T-cell (primary cell): ENCODE results near the gene GP2. TPM values are rescaled to one million over a fixed set of nuclear protein-coding genes. Genes with fewer than 3 reads are reported as not detected.

ENCODE experiments used
- ATAC-seq, 4 experiments: fragments of 200-7000 bp in 3 of 4; fragments of 150-1000 bp in 1 of 4; cut with Tn5 transposase; replicated peaks in 1 of 4; 1 replicate in 3 of 4; 2 replicates in 1 of 4; pipeline ENCODE4 v1.10.0; 2021; ENCODE audit warnings: moderate library complexity in 3 of 4, mild to moderate bottlenecking in 2 of 4, moderate number of reproducible peaks in 1 of 4
- CTCF ChIA-PET, 2 donors: fragments of 300-600 bp; sonication (Branson Sonifier 250); formaldehyde crosslinking; loops; one replicate each; lab custom pipeline; 2022; ENCODE audit warnings: antibody characterized with exemption in 2 of 2; lab: Charles Lee
- POLR2A ChIA-PET, 2 donors: fragments of 300-600 bp; sonication (Branson Sonifier 250); formaldehyde crosslinking; loops; one replicate each; lab custom pipeline; 2022; ENCODE audit warnings: antibody characterized with exemption in 2 of 2; lab: Charles Lee
- DNase-seq, 35 experiments: peaks; one replicate each; pipeline versions ENCODE4 v3.0.0 to v3.0.0-alpha.2; 2013 to 2023
- H3K27ac ChIP-seq: one replicate; pipeline ENCODE4 v1.5.1; 2013; ENCODE audit warnings: low read length
- H3K27me3 ChIP-seq, 2 experiments: replicated peaks in 1 of 2; 1 replicate in 1 of 2; 2 replicates in 1 of 2; pipeline versions ENCODE4 v1.6.1 to v1.7.0; 2013; ENCODE audit warnings: low read length in 1 of 2, mixed read lengths in 1 of 2; ENCODE audit not compliant: control insufficient read depth in 2 of 2, insufficient read depth in 2 of 2; ENCODE audit errors: extremely low read depth in 1 of 2
- H3K36me3 ChIP-seq, 2 donors: 1 replicate in 1 of 2; 2 replicates in 1 of 2; pipeline versions ENCODE4 v1.6.1 to v1.7.0; 2013; ENCODE audit warnings: low read length in 1 of 2; ENCODE audit not compliant: control insufficient read depth in 2 of 2, insufficient read depth in 1 of 2; ENCODE audit errors: extremely low read depth in 1 of 2
- H3K4me1 ChIP-seq, 2 experiments: 1 replicate in 1 of 2; 2 replicates in 1 of 2; pipeline versions ENCODE4 v1.6.1 to v1.7.0; 2013; ENCODE audit warnings: low read length in 2 of 2, mixed read lengths in 1 of 2; ENCODE audit not compliant: insufficient read depth in 2 of 2, control insufficient read depth in 1 of 2; ENCODE audit errors: extremely low read depth in 1 of 2
- H3K4me3 ChIP-seq, 2 donors: 1 replicate in 1 of 2; 2 replicates in 1 of 2; pipeline versions ENCODE4 v1.5.1 to v1.7.0; 2013; ENCODE audit warnings: mild to moderate bottlenecking in 2 of 2, low read length in 1 of 2, moderate library complexity in 1 of 2; ENCODE audit not compliant: control insufficient read depth in 1 of 2; ENCODE audit errors: extremely low read depth in 1 of 2
- H3K9me3 ChIP-seq: 2 replicates; pipeline ENCODE4 v1.7.0; 2013
- H3K27ac Mint-ChIP-seq, 2 donors: one replicate each; pipeline ENCODE4 v1.8.0; 2020 to 2021; ENCODE audit warnings: mild to moderate bottlenecking in 2 of 2, mixed read lengths in 2 of 2
- H3K27me3 Mint-ChIP-seq, 2 donors: one replicate each; pipeline ENCODE4 v1.8.0; 2021 to 2022; ENCODE audit warnings: mixed read lengths in 2 of 2
- H3K36me3 Mint-ChIP-seq: one replicate; pipeline ENCODE4 v1.8.0; 2021; ENCODE audit warnings: mixed read lengths
- H3K4me1 Mint-ChIP-seq, 3 donors: one replicate each; pipeline ENCODE4 v1.8.0; 2020 to 2022; ENCODE audit warnings: mixed read lengths in 3 of 3, mild to moderate bottlenecking in 1 of 3
- H3K4me3 Mint-ChIP-seq, 3 donors: one replicate each; pipeline ENCODE4 v1.8.0; 2020 to 2022; ENCODE audit warnings: mild to moderate bottlenecking in 3 of 3, mixed read lengths in 3 of 3, moderate library complexity in 3 of 3
- H3K9me3 Mint-ChIP-seq, 3 donors: one replicate each; pipeline ENCODE4 v1.8.0; 2020 to 2022; ENCODE audit warnings: mixed read lengths in 3 of 3
- WGBS: methylation state at CpG from one replicate; pipeline ENCODE4 v1.1.5; 2013; ENCODE audit warnings: missing lambda C conversion rate; ENCODE audit not compliant: insufficient coverage; 5-methylcytosine and 5-hydroxymethylcytosine counted together
- total RNA-seq, 35 experiments: library from RNA in 6 of 35; stranded (reverse) in 6 of 35; fragments of 120-200 nt in 1 of 35; gene quantifications; one replicate each; pipeline versions ENCODE4 v1.2.1 to v1.2.4 and lab custom pipeline; 2013 to 2026

GP2 gene
- total RNA-seq, 5 donors from 2014 or later (not counting 1 experiment from before 2014, with no cell fraction given): 12.0 to 13.3 (median 12.1) TPM; not detected in 2

DNA sequence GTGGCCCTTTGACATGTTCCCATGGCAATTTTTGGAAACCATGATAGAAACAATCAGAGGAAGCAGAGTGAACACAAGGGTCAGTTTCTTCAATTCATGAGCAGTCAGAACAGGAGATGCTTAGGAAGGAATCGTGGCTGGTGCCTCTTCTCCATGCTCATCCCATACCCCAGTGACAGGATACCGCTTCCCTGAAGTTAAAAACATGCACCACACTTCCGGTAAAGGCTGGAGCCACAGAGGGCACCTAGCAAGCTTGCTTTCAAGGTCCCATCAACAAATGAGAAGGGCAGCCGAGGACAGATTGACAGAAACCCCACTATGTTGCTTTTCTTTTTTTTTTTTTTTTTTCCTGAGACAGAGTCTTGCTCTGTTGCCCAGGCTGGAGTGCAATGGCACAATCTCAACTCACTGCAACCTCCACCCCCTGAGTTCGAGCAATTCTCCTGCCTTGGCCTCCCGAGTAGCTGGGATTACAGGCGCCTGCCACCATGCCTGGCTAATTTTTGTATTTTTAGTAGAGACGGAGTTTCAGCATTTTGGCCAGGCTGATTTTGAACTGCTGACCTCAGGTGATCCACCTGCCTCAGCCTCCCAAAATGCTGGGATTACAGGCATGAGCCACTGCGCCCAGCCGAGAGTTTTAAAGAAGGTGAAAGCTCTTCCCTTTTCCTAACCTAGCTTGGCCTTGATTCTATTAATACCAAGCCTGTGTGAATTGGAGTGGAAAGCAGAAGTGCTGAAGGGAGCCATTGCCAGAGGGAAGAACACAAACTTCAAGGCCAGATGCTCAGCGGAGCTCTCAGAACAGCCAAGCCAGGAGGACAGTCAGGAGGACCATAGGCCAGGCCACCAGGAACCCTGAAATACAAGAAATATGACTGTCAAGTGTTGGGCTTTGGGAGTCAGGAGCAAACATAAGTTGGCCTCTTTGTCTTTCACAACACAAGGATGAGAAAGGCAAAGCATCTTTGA lies 16.6 kb downstream of the GP2 start:
- Histone ChIP-seq H3K36me3 (no peaks in the 10 kb centered on the region), H3K27me3 (no peaks in the 10 kb centered on the region), H3K9me3 (no peaks in the 10 kb centered on the region), H3K4me3 (no peak overlapping the region), H3K27ac (no peak overlapping the region), H3K4me1 (no peaks in the 10 kb centered on the region)
- peaks cover 0 to 5% of the 10 kb centered on the region in 2 donors for H3K27me3 Mint-ChIP-seq
- no peaks in the 10 kb centered on the region for H3K4me1 Mint-ChIP-seq
- ChIA-PET CTCF (no interaction called here), POLR2A (no interaction called here)
- no peak overlapping the region for H3K4me3 Mint-ChIP-seq
- ATAC-seq (no peak), DNase-seq (no peak)
- H3K9me3 Mint-ChIP-seq: peaks cover 0 to 5% (median 0%) of the 10 kb centered on the region in 3 donors
- no peaks in the 10 kb centered on the region for H3K36me3 Mint-ChIP-seq
- WGBS: 47% methylated on average over 4 of the region's 11 CpGs
- H3K27ac Mint-ChIP-seq: no peak overlapping the region

DNA sequence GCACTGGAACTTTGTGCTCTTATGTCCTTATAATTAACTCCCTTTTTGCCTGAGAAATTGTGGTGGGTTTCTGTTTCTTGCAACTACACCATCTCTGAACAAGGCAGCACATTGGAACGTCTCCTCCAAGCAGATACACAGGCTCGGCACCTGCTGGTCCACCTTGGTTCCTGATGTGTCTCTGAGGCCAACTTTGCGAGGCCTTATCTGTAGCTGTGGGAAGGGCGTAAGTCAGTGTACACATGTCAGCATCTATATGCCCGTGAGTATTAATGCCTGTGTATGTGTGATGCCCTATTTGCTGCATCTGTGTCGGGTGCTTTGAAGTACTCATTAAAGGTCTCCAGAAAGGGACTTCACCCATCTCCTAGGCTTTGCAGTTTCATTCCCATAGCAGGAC lies 17.5 kb downstream of the GP2 start:
- WGBS: 76% methylated on average over 4 of the region's 6 CpGs
- DNase-seq: no peak
- H3K27ac ChIP-seq: no peak overlapping the region
- CTCF ChIA-PET: no interaction called here
- POLR2A ChIA-PET: no interaction called here
- peaks cover 0 to 9% (median 0%) of the 10 kb centered on the region in 3 donors for H3K9me3 Mint-ChIP-seq
- H3K27ac Mint-ChIP-seq: no peak overlapping the region
- no peak overlapping the region for H3K4me3 Mint-ChIP-seq
- H3K9me3 ChIP-seq: no peaks in the 10 kb centered on the region
- ATAC-seq: no peak
- H3K4me1 ChIP-seq: no peaks in the 10 kb centered on the region
- H3K4me1 Mint-ChIP-seq: no peaks in the 10 kb centered on the region
- no peaks in the 10 kb centered on the region for H3K36me3 Mint-ChIP-seq
- H3K4me3 ChIP-seq: no peak overlapping the region
- no peaks in the 10 kb centered on the region for H3K27me3 ChIP-seq
- no peaks in the 10 kb centered on the region for H3K36me3 ChIP-seq
- peaks cover 8% of the 10 kb centered on the region in 2 donors for H3K27me3 Mint-ChIP-seq

DNA sequence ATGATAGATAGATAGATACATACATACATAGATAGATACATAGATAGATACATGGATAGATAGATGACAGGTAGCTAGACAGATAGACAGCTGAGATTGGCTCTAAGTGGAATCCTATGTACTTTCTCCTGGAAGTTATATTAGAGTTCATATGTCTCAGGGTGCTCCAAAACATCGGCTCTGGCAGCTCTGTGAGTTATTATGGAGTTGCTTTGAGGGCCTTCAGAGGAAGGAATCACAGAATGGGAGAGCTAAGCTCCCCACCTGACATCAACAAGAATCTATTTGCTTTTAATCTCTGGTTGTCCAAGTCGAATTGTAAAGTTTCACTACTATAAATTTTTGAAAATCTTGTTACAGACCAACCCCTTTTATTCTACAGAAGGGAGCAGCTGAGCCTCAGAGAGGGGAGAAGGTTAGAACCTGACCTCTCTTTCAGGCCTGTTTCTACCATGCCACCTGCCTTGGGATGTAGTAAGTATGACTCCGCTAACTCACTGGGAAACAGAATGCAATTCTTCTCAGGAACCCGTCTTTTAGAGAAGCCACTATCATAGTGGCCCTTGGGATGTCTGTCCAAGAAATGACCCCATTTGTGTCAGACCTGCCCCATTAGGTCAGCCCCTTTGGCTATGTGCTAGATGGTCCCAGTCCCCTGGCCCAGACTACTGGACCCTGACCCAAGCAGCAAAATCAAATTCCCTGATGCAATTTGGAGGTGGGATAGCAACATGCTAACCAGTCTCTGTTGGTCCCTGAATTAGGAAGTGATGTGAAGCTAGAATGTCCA lies 18.3 kb downstream of the GP2 start:
- Histone ChIP-seq H3K4me3 (no peak overlapping the region), H3K9me3 (no peaks in the 10 kb centered on the region), H3K27ac (no peak overlapping the region), H3K36me3 (no peaks in the 10 kb centered on the region), H3K4me1 (no peaks in the 10 kb centered on the region), H3K27me3 (no peaks in the 10 kb centered on the region)
- 72% methylated on average over 2 of the region's 4 CpGs for WGBS
- ChIA-PET POLR2A (no interaction called here), CTCF (interaction anchor here in 1 of 2 donors (0.6 kb wide), 1 partner anchor 419 kb away, joined by 7 read pairs; no protein-coding TSS in a partner anchor)
- peaks cover 8% of the 10 kb centered on the region in 2 donors for H3K27me3 Mint-ChIP-seq
- H3K9me3 Mint-ChIP-seq: peaks cover 0 to 9% (median 0%) of the 10 kb centered on the region in 3 donors
- no peaks in the 10 kb centered on the region for H3K4me1 Mint-ChIP-seq
- H3K4me3 Mint-ChIP-seq: no peak overlapping the region
- no peaks in the 10 kb centered on the region for H3K36me3 Mint-ChIP-seq
- DNase-seq: no peak
- no peak overlapping the region for H3K27ac Mint-ChIP-seq
- no peak for ATAC-seq

DNA sequence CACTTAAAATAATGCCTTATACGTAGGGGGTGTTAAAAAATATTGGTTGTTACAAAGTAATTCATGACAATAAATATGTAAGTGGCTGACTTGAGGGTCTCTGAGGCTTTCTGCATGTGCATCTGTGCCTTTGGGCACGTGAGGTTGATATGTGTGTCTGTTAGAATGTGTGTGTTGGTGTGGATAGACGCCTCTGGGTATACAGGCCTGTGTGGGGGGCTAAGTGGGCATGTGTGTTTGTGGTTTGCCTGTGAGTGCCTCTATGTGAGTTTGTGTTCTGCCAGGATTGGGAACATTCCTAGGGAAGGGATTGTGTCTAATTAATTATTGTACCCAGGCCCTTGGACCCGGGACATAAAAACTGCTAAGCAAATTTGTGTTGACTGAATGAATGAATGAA lies 19.0 kb downstream of the GP2 start:
- Mint-ChIP-seq H3K27me3 (peaks cover 8% of the 10 kb centered on the region in 2 donors), H3K4me1 (no peaks in the 10 kb centered on the region), H3K9me3 (peaks cover 0 to 7% (median 0%) of the 10 kb centered on the region in 3 donors), H3K4me3 (no peak overlapping the region), H3K27ac (no peak overlapping the region), H3K36me3 (no peaks in the 10 kb centered on the region)
- WGBS: 49% methylated on average over 4 of the region's 4 CpGs
- H3K9me3 ChIP-seq: no peaks in the 10 kb centered on the region
- H3K4me3 ChIP-seq: no peak overlapping the region
- no peaks in the 10 kb centered on the region for H3K36me3 ChIP-seq
- ChIA-PET POLR2A (no interaction called here), CTCF (interaction anchor here in 1 of 2 donors (0.6 kb wide), 1 partner anchor 418 kb away, joined by 7 read pairs; no protein-coding TSS in a partner anchor)
- H3K27ac ChIP-seq: no peak overlapping the region
- H3K27me3 ChIP-seq: no peaks in the 10 kb centered on the region
- ATAC-seq: no peak
- no peak for DNase-seq
- H3K4me1 ChIP-seq: no peaks in the 10 kb centered on the region

DNA sequence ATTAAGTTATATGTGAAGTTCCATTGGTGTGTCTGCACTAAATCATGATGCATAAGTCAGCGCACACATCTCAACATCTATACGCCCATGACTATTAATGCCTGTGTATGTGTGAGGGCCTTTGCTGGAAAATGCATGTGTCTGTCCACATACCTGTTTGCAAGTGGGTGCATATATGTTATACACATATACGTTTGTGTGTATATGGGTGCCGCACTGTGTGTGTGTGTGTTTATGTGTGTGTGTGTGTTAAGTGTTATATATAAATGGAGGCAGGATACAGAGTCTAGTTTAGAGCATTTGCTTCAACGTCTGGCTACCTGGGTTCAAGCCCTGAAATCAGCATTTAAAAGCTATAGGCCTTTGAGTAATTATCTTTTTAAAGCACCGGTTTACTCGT lies 19.5 kb downstream of the GP2 start:
- ChIA-PET CTCF (no interaction called here), POLR2A (no interaction called here)
- Histone ChIP-seq H3K27me3 (no peaks in the 10 kb centered on the region), H3K27ac (no peak overlapping the region), H3K4me1 (no peaks in the 10 kb centered on the region), H3K4me3 (no peak overlapping the region), H3K9me3 (no peaks in the 10 kb centered on the region), H3K36me3 (no peaks in the 10 kb centered on the region)
- no peak for ATAC-seq
- Mint-ChIP-seq H3K36me3 (no peaks in the 10 kb centered on the region), H3K4me3 (no peak overlapping the region), H3K27me3 (peaks cover 8% of the 10 kb centered on the region in 2 donors), H3K27ac (no peak overlapping the region), H3K4me1 (no peaks in the 10 kb centered on the region), H3K9me3 (peaks cover 0 to 3% (median 0%) of the 10 kb centered on the region in 3 donors)
- 83% methylated on average over 2 of the region's 7 CpGs for WGBS
- no peak for DNase-seq

DNA sequence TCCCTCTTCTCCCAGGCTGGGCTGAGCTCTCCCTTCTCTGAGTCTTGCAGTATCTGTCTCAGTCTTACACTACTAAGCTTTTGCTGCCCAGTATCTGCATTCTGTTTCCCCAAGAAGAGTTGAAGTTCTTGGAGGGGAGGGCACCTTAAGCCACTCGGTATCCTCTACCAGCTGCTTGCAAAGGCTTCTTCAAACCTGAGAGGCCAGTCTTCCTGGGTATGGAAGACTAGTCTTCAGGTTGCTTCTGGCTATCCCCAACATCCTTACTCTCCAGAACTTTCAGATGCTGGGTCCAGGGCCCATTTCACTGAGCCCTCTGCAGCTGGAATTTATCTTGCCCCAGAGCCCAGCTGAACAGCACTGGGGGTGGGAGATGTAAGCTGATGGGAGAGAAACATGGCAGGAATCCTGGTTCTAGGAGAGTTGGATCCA lies 20.1 kb downstream of the GP2 start:
- ATAC-seq: no peak
- no CpG with 5 or more reads among the region's 1 CpG for WGBS
- no peaks in the 10 kb centered on the region for H3K4me1 ChIP-seq

More for the DNA sequence above, 20.1 kb downstream of the GP2 start:
- Mint-ChIP-seq H3K4me1 (no peaks in the 10 kb centered on the region), H3K4me3 (no peak overlapping the region), H3K27ac (no peak overlapping the region), H3K27me3 (peaks cover 8% of the 10 kb centered on the region in 2 donors), H3K36me3 (no peaks in the 10 kb centered on the region), H3K9me3 (peaks cover 0 to 3% (median 0%) of the 10 kb centered on the region in 3 donors)
- Histone ChIP-seq H3K9me3 (no peaks in the 10 kb centered on the region), H3K4me3 (no peak overlapping the region), H3K36me3 (no peaks in the 10 kb centered on the region), H3K27ac (no peak overlapping the region), H3K27me3 (no peaks in the 10 kb centered on the region)
- POLR2A ChIA-PET: no interaction called here
- CTCF ChIA-PET: no interaction called here
- DNase-seq: no peak
